Neural progenitor cell (in vitro differentiated cells): ENCODE data around the gene IL36B. TPM values are rescaled to one million over a fixed set of nuclear protein-coding genes. Genes with fewer than 3 reads are reported as not detected.

ENCODE experiments used
- DNase-seq: peaks from one replicate; pipeline ENCODE4 v3.0.0-alpha.2; 2016; ENCODE audit warnings: low spot score
- H2AFZ ChIP-seq: fragments of 200-600 bp; sonication (generic); replicated peaks from 2 replicates; pipeline ENCODE4 v1.6.1; 2016; ENCODE audit warnings: antibody characterized with exemption
- H3F3A ChIP-seq: fragments of 200-600 bp; sonication (generic); 2 replicates; pipeline ENCODE4 v1.6.1; 2016; ENCODE audit warnings: antibody characterized with exemption, low read depth
- H3K27ac ChIP-seq: fragments of 200-600 bp; sonication (generic); 2 replicates; pipeline ENCODE4 v1.5.1; 2016; ENCODE audit warnings: mild to moderate bottlenecking
- H3K27me3 ChIP-seq: fragments of 200-600 bp; sonication (generic); 2 replicates; pipeline ENCODE4 v1.6.1; 2016; ENCODE audit warnings: mild to moderate bottlenecking, moderate library complexity
- H3K36me3 ChIP-seq: fragments of 200-600 bp; sonication (generic); 2 replicates; pipeline ENCODE4 v1.5.1; 2016
- H3K4me1 ChIP-seq: fragments of 200-600 bp; sonication (generic); 2 replicates; pipeline ENCODE4 v1.6.1; 2016; ENCODE audit warnings: mixed run types
- H3K4me2 ChIP-seq: fragments of 200-600 bp; sonication (generic); 2 replicates; pipeline ENCODE4 v1.6.1; 2016
- H3K4me3 ChIP-seq: fragments of 200-600 bp; sonication (generic); 2 replicates; pipeline ENCODE4 v1.5.1; 2016
- H3K79me2 ChIP-seq: fragments of 200-600 bp; sonication (generic); 2 replicates; pipeline ENCODE4 v1.6.1; 2016; ENCODE audit warnings: low read depth
- H3K9ac ChIP-seq: fragments of 200-600 bp; sonication (generic); 2 replicates; pipeline ENCODE4 v1.6.1; 2016
- H3K9me3 ChIP-seq: fragments of 200-600 bp; sonication (generic); 2 replicates; pipeline ENCODE4 v1.5.1; 2016; ENCODE audit warnings: low read depth
- H4K20me1 ChIP-seq: fragments of 200-600 bp; sonication (generic); 2 replicates; pipeline ENCODE4 v1.6.1; 2016; ENCODE audit warnings: low read depth
- H3K27ac Mint-ChIP-seq: 3 replicates; pipeline ENCODE4 v1.8.0; 2021; ENCODE audit warnings: mixed read lengths
- H3K27me3 Mint-ChIP-seq: 2 replicates; pipeline ENCODE4 v1.8.0; 2022; ENCODE audit warnings: low read depth, mild to moderate bottlenecking, inconsistent platforms, moderate library complexity, mixed read lengths; ENCODE audit not compliant: insufficient read depth
- H3K36me3 Mint-ChIP-seq: 3 replicates; pipeline ENCODE4 v1.8.0; 2021; ENCODE audit warnings: mixed read lengths
- H3K4me1 Mint-ChIP-seq: 3 replicates; pipeline ENCODE4 v1.8.0; 2021; ENCODE audit warnings: mixed read lengths
- H3K4me3 Mint-ChIP-seq: 3 replicates; pipeline ENCODE4 v1.8.0; 2021; ENCODE audit warnings: mild to moderate bottlenecking, moderate library complexity, mixed read lengths
- H3K9me3 Mint-ChIP-seq: 3 replicates; pipeline ENCODE4 v1.8.0; 2020; ENCODE audit warnings: mixed read lengths
- EZH2 ChIP-seq: fragments of 200-600 bp; sonication (generic); IDR thresholded peaks from 2 replicates; pipeline ENCODE4 v1.6.1; 2017; ENCODE audit warnings: antibody characterized with exemption, mild to moderate bottlenecking, moderate library complexity
- EZH2phosphoT487 ChIP-seq: fragments of 200-600 bp; sonication (generic); IDR thresholded peaks from 2 replicates; pipeline ENCODE4 v1.6.1; 2017; ENCODE audit warnings: antibody characterized with exemption
- total RNA-seq: library from RNA; depleted of rRNA; stranded (reverse); fragments of >200 nt; gene quantifications from 2 replicates; pipeline ENCODE4 v1.2.3, GENCODE V29; 2015; ENCODE audit warnings: low replicate concordance
- TF ChIP-seq, protein P1 (sequence below): fragments of 200-600 bp; sonication (generic); IDR thresholded peaks from 2 replicates; pipeline ENCODE4 v1.5.1; 2017; ENCODE audit warnings: antibody characterized with exemption, mild to moderate bottlenecking

The IL36B gene
- total RNA-seq, 1 donor from 2014 or later, result not detected

DNA sequence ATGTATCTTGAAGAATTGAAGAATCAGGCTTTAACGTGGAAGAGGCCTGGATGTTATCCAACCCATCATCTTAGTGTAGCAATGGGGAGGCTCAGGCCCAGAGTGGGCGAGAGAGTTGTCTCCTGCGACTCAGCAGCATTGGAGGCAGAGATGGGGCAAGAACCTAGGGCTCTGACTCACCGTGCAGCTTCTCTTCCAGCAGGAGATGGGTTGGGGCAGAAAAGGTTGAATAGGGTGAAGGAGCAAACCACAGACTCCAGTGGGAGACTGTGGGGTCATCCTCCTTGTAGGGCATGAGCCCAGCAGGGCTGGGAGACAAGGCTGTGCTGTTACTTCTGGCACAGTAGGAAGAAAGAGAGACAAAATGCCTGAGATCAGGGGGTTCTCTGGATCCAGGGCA, 7.7 kb upstream of the IL36B start:
- no peaks in the 10 kb centered on the region for H3K36me3 Mint-ChIP-seq

DNA sequence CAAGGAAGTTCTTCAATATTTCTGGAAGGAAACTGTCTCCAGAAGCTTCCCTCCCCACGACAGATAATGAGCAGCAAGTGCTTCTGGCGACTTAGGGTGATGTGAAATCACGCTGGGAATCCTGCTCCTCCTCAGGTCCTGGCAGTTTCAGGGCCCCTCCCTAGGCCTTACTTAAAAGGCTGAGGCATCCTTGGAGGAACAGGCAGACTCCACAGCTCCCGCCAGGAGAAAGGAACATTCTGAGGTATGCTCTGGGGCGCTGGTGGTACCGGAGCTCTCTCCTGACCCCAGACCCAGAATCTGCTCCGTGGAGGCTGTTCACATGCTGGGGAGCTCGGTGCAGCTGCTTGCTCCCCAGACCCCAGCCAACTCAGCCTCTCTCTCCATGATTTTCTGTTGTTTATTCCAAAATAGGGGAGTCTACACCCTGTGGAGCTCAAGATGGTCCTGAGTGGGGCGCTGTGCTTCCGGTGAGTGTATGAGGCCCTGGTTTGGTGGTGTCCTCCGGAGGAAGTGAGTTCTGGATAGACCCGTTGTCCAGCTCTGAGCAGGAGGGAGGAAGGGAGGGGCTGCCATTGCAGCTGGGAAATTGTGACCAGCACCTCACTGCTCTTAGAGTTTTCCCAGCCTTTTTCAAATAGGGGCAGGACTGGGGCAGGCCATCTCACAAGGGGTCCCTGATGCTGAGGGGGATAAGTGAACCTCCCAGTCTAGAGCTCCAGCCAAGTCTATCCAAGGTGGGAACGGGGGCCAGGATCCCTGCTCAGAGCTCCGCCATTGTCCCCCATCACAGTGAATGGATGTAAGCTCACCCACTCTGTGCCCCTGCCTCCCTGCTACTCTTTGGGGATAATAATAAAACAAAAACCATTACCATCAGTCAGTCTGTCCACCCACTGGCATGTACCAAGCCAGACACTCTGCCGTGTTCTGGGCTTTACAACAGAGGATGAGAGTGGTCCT, 6.6 kb upstream of the IL36B start, which contains the start of gene IL36RN:
Gene IL36RN (plus strand): TSS at position 201 of the 963 bp plus-strand sequence. CDS start 241 bp downstream, at position 442.
- no peaks in the 10 kb centered on the region for H3K79me2 ChIP-seq
- Mint-ChIP-seq H3K4me1 (peaks cover 12% of the 10 kb centered on the region), H3K36me3 (no peaks in the 10 kb centered on the region), H3K4me3 (no peak within 1 kb of the TSS), H3K9me3 (peaks cover 14% of the 10 kb centered on the region), H3K27me3 (peaks cover 8% of the 10 kb centered on the region), H3K27ac (no peak within 1 kb of the TSS)
- no peaks in the 10 kb centered on the region for H3K36me3 ChIP-seq
- no peak within 1 kb of the TSS for H2AFZ ChIP-seq
- H3K9ac ChIP-seq, result no peak within 1 kb of the TSS
- no peak within 1 kb of the TSS for H3K4me2 ChIP-seq
- no peak within 1 kb of the TSS for H3K27ac ChIP-seq
- H3K4me1 ChIP-seq, result no peaks in the 10 kb centered on the region
- H3F3A ChIP-seq, result no peaks in the 10 kb centered on the region
- H4K20me1 ChIP-seq, result no peaks in the 10 kb centered on the region
- no peak for DNase-seq
- H3K9me3 ChIP-seq, result peaks cover 5% of the 10 kb centered on the region
- H3K4me3 ChIP-seq, result no peak within 1 kb of the TSS
- H3K27me3 ChIP-seq, result no peaks in the 10 kb centered on the region
- TF ChIP-seq, protein P1, sequence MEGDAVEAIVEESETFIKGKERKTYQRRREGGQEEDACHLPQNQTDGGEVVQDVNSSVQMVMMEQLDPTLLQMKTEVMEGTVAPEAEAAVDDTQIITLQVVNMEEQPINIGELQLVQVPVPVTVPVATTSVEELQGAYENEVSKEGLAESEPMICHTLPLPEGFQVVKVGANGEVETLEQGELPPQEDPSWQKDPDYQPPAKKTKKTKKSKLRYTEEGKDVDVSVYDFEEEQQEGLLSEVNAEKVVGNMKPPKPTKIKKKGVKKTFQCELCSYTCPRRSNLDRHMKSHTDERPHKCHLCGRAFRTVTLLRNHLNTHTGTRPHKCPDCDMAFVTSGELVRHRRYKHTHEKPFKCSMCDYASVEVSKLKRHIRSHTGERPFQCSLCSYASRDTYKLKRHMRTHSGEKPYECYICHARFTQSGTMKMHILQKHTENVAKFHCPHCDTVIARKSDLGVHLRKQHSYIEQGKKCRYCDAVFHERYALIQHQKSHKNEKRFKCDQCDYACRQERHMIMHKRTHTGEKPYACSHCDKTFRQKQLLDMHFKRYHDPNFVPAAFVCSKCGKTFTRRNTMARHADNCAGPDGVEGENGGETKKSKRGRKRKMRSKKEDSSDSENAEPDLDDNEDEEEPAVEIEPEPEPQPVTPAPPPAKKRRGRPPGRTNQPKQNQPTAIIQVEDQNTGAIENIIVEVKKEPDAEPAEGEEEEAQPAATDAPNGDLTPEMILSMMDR, result no peak
- TF ChIP-seq EZH2 (no peak), EZH2phosphoT487 (no peak)

More for the DNA sequence above, 7.7 kb upstream of the IL36B start:
- H3K27me3 ChIP-seq, result no peaks in the 10 kb centered on the region
- H3K79me2 ChIP-seq, result no peaks in the 10 kb centered on the region
- H3K36me3 ChIP-seq, result no peaks in the 10 kb centered on the region
- peaks cover 2% of the 10 kb centered on the region for H3K9me3 ChIP-seq
- Mint-ChIP-seq H3K27ac (no peak overlapping the region), H3K4me1 (peaks cover 12% of the 10 kb centered on the region), H3K27me3 (peaks cover 10% of the 10 kb centered on the region), H3K9me3 (peaks cover 11% of the 10 kb centered on the region), H3K4me3 (no peak overlapping the region)
- no peak for DNase-seq
- no peak overlapping the region for H3K4me2 ChIP-seq
- H3K27ac ChIP-seq, result no peak overlapping the region
- no peaks in the 10 kb centered on the region for H3K4me1 ChIP-seq
- TF ChIP-seq, protein P1, result no peak
- TF ChIP-seq EZH2phosphoT487 (no peak), EZH2 (no peak)
- H3K4me3 ChIP-seq, result no peak overlapping the region
- no peak overlapping the region for H3K9ac ChIP-seq
- H3F3A ChIP-seq, result no peaks in the 10 kb centered on the region
- H2AFZ ChIP-seq, result no peak overlapping the region
- H4K20me1 ChIP-seq, result no peaks in the 10 kb centered on the region

DNA sequence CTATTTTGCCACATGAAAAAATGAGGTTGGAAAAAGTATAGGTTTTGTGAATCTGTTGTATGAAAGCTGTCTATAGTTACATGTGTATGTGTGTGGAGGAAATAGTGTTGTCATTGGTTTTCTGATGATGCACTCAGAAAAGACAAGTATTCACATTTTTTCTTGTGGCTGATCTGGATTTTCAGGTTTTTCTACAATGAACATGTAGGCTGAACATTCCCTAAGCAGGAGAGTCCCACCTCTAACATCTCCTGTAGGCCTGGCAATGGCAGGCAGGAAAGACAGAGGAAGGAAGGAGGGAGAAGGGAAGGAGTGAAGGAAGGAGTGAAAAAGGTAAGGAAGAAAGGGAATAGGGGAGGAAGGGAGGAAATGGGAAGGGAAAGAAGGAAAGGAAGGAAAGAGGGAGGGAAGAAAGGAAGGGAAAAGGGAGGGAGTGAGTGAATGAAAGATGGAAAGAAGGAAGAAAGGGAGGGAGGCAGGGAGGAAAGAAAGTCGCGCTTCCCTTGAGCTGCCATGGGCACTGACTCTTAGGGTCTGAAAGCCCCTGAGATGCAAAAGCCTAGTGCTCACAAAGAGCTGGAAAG, 5.8 kb upstream of the IL36B start:
- peaks cover 5% of the 10 kb centered on the region for H3K9me3 ChIP-seq
- no peak overlapping the region for H3K9ac ChIP-seq
- peaks cover 17% of the 10 kb centered on the region for H3K9me3 Mint-ChIP-seq
- no peak overlapping the region for H3K27ac ChIP-seq
- H3K79me2 ChIP-seq, result no peaks in the 10 kb centered on the region
- no peak overlapping the region for H3K4me3 ChIP-seq
- H3K27ac Mint-ChIP-seq, result no peak overlapping the region
- H3K4me1 Mint-ChIP-seq, result peaks cover 12% of the 10 kb centered on the region
- TF ChIP-seq EZH2 (no peak), EZH2phosphoT487 (no peak)
- TF ChIP-seq, protein P1, result no peak
- H3K36me3 Mint-ChIP-seq, result no peaks in the 10 kb centered on the region
- H3K4me2 ChIP-seq, result no peak overlapping the region
- peaks cover 9% of the 10 kb centered on the region for H3K27me3 Mint-ChIP-seq
- no peak overlapping the region for H3K4me3 Mint-ChIP-seq
- H3K27me3 ChIP-seq, result no peaks in the 10 kb centered on the region
- H3K36me3 ChIP-seq, result no peaks in the 10 kb centered on the region
- H2AFZ ChIP-seq, result no peak overlapping the region
- H3K4me1 ChIP-seq, result no peaks in the 10 kb centered on the region
- no peaks in the 10 kb centered on the region for H3F3A ChIP-seq
- H4K20me1 ChIP-seq, result no peaks in the 10 kb centered on the region
- DNase-seq, result no peak
